Natural killer cell (primary cell): ENCODE data around the gene KRT36. TPM values are rescaled to one million over a fixed set of nuclear protein-coding genes. Genes with fewer than 3 reads are reported as not detected.

Experiments used
- ATAC-seq, 3 donors: fragments of 150-1000 bp in 2 of 3; fragments of 200-7000 bp in 1 of 3; cut with Tn5 transposase; 1 replicate in 1 of 3; 2 replicates in 2 of 3; pipeline ENCODE4 v1.10.0; 2021; ENCODE audit warnings: mild to moderate bottlenecking in 2 of 3, moderate library complexity in 2 of 3
- DNase-seq, 2 donors: peaks; one replicate each; pipeline versions ENCODE4 v3.0.0 to v3.0.0-alpha.2; 2013 to 2021; ENCODE audit warnings: mixed read lengths in 1 of 2
- H3K27ac ChIP-seq: one replicate; pipeline ENCODE4 v1.5.1; 2013; ENCODE audit warnings: mild to moderate bottlenecking, low read length
- H3K27me3 ChIP-seq: one replicate; pipeline ENCODE4 v1.6.1; 2013; ENCODE audit warnings: low read length; ENCODE audit not compliant: control insufficient read depth, insufficient read depth
- H3K36me3 ChIP-seq: one replicate; pipeline ENCODE4 v1.6.1; 2013; ENCODE audit warnings: low read length; ENCODE audit not compliant: control insufficient read depth, insufficient read depth
- H3K4me1 ChIP-seq: one replicate; pipeline ENCODE4 v1.6.1; 2013; ENCODE audit warnings: low read length; ENCODE audit not compliant: control insufficient read depth, insufficient read depth
- H3K4me3 ChIP-seq: one replicate; pipeline ENCODE4 v1.5.1; 2013; ENCODE audit warnings: low read length
- H3K9me3 ChIP-seq: one replicate; pipeline ENCODE4 v1.6.1; 2013; ENCODE audit warnings: low read length; ENCODE audit not compliant: control insufficient read depth, insufficient read depth
- H3K27ac Mint-ChIP-seq, 2 donors: one replicate each; pipeline ENCODE4 v1.8.0; 2022; ENCODE audit warnings: mild to moderate bottlenecking in 2 of 2, mixed read lengths in 2 of 2, moderate library complexity in 1 of 2
- H3K27me3 Mint-ChIP-seq, 2 donors: one replicate each; pipeline ENCODE4 v1.8.0; 2022; ENCODE audit warnings: low read depth in 2 of 2, mixed read lengths in 2 of 2
- H3K36me3 Mint-ChIP-seq: one replicate; pipeline ENCODE4 v1.8.0; 2022; ENCODE audit warnings: mixed read lengths
- H3K4me1 Mint-ChIP-seq, 2 donors: one replicate each; pipeline ENCODE4 v1.8.0; 2022; ENCODE audit warnings: mixed read lengths in 2 of 2
- H3K4me3 Mint-ChIP-seq: one replicate; pipeline ENCODE4 v1.8.0; 2022; ENCODE audit warnings: mild to moderate bottlenecking, moderate library complexity, mixed read lengths
- H3K9me3 Mint-ChIP-seq, 2 donors: one replicate each; pipeline ENCODE4 v1.8.0; 2022; ENCODE audit warnings: mixed read lengths in 2 of 2
- CTCF ChIP-seq: fragments of 200-600 bp; IDR thresholded peaks from one replicate; pipeline ENCODE4 v1.8.0; 2022; ENCODE audit warnings: antibody characterized with exemption
- WGBS: methylation state at CpG from one replicate; pipeline ENCODE4 v1.1.7; 2013; ENCODE audit warnings: missing lambda C conversion rate; ENCODE audit not compliant: insufficient coverage; 5-methylcytosine and 5-hydroxymethylcytosine counted together
- intact Hi-C: fragments of 100-400 bp; cut with micrococcal nuclease; formaldehyde crosslinking; loops from one replicate; pipeline ENCODE4 v1.14.2; 2022
- total RNA-seq, 4 donors: library from RNA; stranded (reverse); fragments of 120-200 nt in 1 of 4; gene quantifications; one replicate each; pipeline versions ENCODE4 v1.2.3 to v1.2.4, GENCODE V29; 2013 to 2022

The KRT36 gene
- total RNA-seq: not detected
- not detected for total RNA-seq (2013)

GRCh38 chr17:41489531-41489930, at the start of gene KRT36:
TSS of gene KRT36 (minus strand) at chr17:41489910. CDS start at chr17:41489864, 46 bp downstream.
- Mint-ChIP-seq H3K27ac (no peak within 1 kb of the TSS), H3K4me3 (no peak within 1 kb of the TSS), H3K9me3 (no peaks in the 10 kb centered on the region), H3K36me3 (no peaks in the 10 kb centered on the region), H3K27me3 (peaks cover 0 to 2% of the 10 kb centered on the region in 2 donors), H3K4me1 (no peaks in the 10 kb centered on the region)
- H3K4me3 ChIP-seq: no peak within 1 kb of the TSS
- ATAC-seq: no peak
- no peaks in the 10 kb centered on the region for H3K36me3 ChIP-seq
- no peaks in the 10 kb centered on the region for H3K9me3 ChIP-seq
- H3K27me3 ChIP-seq: no peaks in the 10 kb centered on the region
- WGBS: 91% methylated on average over 12 of the region's 12 CpGs
- no peak within 1 kb of the TSS for H3K27ac ChIP-seq
- DNase-seq: no peak
- H3K4me1 ChIP-seq: peaks cover 5% of the 10 kb centered on the region
- intact Hi-C loops: no loop called here
- TF ChIP-seq CTCF: no peak

- no peak overlapping the region for H3K27ac Mint-ChIP-seq
- no peaks in the 10 kb centered on the region for H3K27me3 ChIP-seq
- H3K4me1 ChIP-seq: no peaks in the 10 kb centered on the region
- ATAC-seq: no peak
- no peak for DNase-seq
- H3K4me3 Mint-ChIP-seq: no peak overlapping the region
- H3K4me3 ChIP-seq: no peak overlapping the region
- no peaks in the 10 kb centered on the region for H3K36me3 ChIP-seq
- intact Hi-C loops: no loop called here
- no peaks in the 10 kb centered on the region for H3K9me3 Mint-ChIP-seq
- 83% methylated on average over 5 of the region's 5 CpGs for whole genome bisulfite sequencing
- H3K4me1 Mint-ChIP-seq: no peaks in the 10 kb centered on the region
- no peak for TF ChIP-seq CTCF
- H3K27ac ChIP-seq: no peak overlapping the region
- H3K36me3 Mint-ChIP-seq: no peaks in the 10 kb centered on the region
- H3K9me3 ChIP-seq: no peaks in the 10 kb centered on the region
- H3K27me3 Mint-ChIP-seq: peaks cover 22 to 31% of the 10 kb centered on the region in 2 donors
Observed at GRCh38 chr17:41539071-41539492, 49.4 kb upstream of the KRT36 start.

GRCh38 chr17:41538565-41538991, 48.9 kb upstream of the KRT36 start:
- H3K27ac Mint-ChIP-seq: no peak overlapping the region
- no peaks in the 10 kb centered on the region for H3K9me3 Mint-ChIP-seq
- 81% methylated on average over 5 of the region's 5 CpGs for WGBS

More at GRCh38 chr17:41538565-41538991, 48.9 kb upstream of the KRT36 start:
- H3K9me3 ChIP-seq: no peaks in the 10 kb centered on the region
- H3K27ac ChIP-seq: no peak overlapping the region
- Mint-ChIP-seq H3K36me3 (no peaks in the 10 kb centered on the region), H3K27me3 (peaks cover 22 to 31% of the 10 kb centered on the region in 2 donors), H3K4me3 (no peak overlapping the region), H3K4me1 (no peaks in the 10 kb centered on the region)
- no peaks in the 10 kb centered on the region for H3K27me3 ChIP-seq
- no peak for DNase-seq
- no peaks in the 10 kb centered on the region for H3K4me1 ChIP-seq
- no peak for TF ChIP-seq CTCF
- no peak overlapping the region for H3K4me3 ChIP-seq
- no peaks in the 10 kb centered on the region for H3K36me3 ChIP-seq
- ATAC-seq: no peak
- intact Hi-C loops: no loop called here
